NCI-H1417 treated with DMSO at 0.1 percent for 48 hours (cell line): ENCODE data around the gene TVP23C.
"Not testable (repeated sequence)": the region's sequence is repeated elsewhere in the genome, so short reads cannot be mapped to it uniquely, and the experiment has no call there.

Source experiments
- DNase-seq: peaks from one replicate; lab custom pipeline; 2025; lab: John Stamatoyannopoulos, UW

TVP23C gene

DNA sequence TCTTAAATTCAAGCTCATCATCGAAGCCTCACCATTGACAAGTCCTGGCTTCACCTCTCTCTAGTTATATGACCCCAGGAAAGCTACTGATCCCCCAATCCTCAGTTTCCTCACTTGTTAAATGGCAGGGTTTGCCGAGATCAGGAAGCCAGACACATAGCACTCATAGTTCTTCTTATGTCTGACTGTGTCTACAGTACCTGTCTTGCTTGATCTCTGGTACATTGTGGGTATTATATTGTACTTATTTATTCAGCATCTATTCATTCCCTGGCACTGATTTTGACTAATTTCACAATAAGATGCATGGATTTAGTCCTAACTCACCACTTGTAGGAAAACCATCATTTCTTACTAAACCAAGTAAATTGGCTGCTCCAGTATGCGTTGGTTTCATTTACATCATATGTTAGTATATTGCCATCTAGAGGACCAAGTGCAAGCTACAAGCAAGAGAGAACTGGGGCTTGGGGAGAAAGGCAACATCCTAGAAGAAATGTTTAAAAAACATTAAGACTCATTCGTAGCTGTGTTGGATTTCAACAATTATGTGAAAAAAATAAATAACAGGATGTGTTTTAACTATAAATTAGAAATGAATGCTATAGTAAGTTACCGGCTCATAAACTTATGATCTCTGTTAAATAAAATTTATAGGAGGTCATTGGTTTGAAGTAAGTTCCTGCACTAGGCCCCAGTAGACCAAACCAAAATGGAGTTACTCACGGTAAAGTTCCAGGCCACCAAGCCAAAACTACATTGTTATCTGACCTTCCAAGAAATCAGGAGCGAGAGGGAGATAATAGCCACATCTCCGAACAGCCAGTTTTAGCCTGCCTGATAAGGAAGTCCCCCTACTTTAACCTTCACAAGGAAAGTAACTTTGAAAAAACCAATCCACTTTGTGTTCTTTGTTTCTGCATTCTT is 36.7 kb downstream of the TVP23C start:
- not testable (repeated sequence) for DNase-seq

DNA sequence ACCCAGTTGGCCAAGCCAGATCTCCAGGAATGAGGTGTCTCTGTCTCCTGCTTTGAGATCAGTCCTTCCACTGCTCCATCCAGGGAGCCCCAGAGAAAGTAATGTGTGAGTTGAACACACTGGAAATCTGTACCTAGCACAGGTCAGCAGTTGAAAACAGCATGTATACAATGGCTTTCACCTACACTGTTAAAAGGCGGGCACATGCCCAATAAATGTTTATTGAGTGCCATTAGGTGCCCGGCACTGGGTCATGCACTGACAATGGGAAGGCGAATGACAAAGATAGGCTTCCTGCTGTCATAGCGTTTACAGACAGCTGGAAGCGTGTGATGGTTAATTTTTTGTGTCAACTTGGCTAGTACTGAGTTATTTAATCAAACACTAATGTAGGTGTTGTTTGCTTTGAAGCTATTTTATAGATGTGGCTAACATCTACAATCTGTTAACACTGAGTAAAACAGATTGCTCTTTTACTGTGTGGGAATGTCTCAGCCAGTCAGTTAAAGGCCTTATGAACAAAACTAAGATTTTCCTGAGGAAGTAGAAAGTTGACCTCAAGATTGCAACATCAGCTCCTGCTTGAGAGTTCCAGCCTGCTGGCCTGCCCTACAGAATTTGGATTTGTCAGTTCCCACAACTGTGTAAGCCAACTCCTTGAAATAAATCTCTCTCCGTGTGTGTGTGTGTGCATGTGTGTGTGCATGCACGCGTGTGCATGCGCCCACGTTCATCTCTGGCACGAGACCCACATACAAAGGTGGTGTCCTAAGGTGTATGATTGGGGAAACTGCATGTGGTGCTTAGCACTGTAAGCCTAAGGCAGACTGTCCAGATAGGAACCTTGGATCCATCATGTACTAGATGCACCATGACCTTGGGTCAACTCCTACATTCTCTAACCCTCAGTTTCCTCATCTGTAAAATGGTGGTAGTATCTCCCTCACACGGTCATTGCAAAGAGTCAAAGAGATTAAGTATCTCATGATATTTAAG is 38.0 kb downstream of the TVP23C start:
- not testable (repeated sequence) for DNase-seq

DNA sequence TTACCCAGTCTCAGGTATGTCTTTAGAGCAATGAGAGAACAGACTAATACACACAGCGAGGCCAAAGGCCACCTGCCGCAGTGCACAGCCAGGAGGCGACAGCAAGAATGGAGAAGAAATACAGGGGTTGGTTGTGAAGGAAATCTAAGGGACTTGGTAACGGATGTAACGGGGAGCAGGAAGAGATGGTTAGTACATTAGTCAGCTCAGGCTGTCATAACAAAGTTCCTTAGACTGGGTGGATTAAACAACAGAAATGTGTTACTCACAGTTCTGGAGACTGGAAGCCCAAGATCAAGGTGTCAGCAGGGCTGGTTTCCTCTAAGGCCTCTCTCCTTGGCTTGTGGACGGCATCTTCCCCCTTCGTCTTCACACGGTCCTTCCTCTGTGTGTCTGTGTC is 47.1 kb downstream of the TVP23C start:
- DNase-seq, result no peak

DNA sequence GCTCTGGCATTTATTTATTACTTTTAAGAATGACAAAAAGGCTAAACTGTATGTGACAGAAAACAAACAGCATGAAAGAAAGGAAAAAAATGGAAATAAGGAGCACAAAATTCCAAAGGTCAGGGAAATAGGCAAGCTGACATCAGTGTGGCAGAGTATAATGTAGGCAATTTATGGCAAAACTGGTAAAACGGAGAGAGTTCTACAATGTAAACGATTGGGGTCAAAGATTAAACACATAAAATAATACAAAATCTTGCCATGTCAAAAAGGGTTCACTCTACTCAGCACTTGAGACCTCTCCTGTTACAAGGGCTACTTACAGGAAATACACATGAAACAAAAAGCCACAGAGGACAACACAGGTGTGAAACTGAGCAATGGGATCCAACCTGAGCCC is 48.8 kb downstream of the TVP23C start:
- no peak for DNase-seq

DNA sequence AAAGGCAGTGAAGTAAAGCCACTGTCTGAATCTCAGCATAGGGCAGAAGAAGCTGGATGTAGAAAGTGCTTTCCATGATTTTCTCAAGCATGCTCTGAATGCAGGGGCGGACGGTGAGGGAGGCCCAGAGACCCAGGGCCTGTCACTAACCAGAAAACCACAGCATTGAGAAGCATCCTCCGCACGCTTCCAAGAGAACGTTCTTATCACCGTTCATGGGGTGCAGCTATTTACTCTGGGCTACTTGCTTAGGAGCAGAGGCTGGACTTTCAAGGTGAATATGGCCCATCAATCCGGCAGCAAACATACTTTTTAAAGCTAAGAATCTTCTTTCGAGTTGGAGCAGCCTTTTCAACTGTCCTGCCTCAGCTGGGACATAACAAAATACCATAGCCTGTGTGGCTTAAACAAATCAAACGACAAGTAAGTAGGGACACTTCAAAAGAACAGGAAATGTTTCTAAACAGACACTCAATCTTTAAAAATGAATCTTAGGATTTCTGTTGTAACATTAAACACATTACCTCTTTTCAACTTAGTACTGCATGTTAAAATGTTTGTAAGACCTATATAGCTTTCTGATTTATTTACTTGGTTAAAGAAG is 49.3 kb downstream of the TVP23C start:
- no peak for DNase-seq

DNA sequence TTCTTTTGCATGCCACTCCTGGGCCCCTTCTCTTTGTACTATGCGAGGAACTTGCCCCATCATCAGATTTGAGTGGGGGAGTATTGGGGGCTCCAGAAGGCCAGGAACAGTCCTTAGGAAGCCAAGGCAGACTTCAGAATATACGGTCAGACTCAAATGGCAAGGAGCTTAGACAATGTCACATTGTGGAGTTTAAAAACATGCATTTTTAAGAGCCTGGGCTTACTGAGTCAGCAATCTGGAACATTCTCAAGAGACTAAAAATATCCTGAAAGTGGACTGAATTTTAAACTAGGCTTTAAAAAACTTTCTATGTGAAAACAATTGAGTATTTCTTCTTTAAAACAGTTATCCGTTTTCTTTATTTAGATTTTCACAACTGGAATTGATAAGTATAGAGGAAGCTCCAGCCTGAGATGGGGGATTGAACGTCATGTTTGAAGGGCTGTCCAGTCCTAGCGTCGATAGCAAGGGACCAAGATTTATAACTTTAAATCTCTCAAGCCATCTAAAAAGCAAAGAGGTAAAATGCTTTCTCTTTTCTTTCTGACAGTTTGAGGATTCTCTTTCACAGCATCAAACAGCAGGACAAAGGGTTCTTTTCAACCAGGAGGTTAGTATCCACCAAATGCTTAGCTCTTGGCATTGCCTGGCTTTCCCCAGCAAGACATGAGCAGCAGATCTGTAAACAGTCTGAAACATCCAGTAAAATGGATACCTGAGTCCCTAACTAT is 50.1 kb downstream of the TVP23C start:
- no peak for DNase-seq

DNA sequence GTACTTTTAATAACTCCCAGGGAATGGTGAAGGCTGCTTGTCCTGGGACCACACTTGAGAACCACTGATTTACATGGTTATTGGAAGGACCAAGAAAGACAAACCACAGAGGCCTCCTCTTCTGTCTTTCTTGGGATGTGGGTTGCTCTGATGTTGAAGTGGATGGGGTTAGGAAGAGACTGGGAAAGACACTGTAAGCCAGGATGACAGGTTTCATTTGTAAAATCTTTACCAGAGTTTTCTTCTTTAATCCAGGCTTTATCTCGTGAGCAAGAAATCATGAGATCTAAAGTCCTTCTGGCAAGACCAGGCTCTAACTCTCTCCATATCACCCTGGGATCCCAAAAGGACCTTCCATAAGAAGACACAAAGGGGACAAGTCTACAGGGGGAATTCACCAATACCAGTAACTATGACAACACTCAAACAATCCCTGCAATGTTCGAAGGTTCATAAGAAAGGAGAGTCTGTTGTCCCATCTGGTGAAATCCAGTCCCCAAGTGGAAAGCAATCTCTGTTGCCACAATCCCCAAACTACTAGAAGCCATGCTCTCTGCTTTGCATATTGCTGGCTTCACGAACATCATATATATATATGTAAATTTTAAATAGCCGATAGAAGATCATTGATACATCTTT is 51.1 kb downstream of the TVP23C start:
- DNase-seq, result no peak

DNA sequence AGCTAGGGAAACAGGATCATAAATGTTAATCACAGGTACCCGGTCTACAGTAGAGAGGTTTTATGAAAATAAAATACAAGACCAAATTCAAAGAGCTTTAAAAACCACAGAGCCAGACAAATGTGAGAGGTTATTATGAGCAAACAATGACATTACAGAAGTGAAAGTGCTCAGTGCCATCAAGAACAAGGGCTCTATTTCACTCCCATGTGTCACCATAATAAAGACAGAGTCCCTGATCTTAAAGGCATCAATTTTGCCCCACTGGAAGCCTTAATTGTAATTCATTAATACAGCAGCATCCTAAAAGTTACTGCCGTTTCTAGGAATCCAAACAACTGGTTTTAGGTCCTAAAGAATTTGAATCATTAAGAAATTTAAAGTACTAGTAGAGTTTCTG is 52.1 kb downstream of the TVP23C start:
- no peak for DNase-seq

DNA sequence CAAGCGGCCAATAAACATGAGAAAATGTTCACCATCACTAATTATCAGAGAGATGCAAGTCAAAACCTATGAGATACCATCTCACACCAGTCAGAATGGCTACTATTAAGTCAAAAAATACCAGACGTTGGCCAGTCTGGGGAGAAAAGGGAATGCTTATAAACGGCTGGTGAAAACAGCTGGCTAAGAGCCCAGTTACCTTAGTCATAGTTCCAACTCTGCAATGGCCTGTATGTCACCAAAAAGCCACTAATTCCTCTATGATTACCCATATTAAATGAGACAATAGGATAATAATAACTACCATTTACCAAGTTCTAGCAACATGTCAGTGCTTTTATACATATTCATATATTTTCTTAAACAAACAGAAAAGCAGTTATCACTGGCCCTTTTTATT is 52.9 kb downstream of the TVP23C start:
- DNase-seq, result no peak

DNA sequence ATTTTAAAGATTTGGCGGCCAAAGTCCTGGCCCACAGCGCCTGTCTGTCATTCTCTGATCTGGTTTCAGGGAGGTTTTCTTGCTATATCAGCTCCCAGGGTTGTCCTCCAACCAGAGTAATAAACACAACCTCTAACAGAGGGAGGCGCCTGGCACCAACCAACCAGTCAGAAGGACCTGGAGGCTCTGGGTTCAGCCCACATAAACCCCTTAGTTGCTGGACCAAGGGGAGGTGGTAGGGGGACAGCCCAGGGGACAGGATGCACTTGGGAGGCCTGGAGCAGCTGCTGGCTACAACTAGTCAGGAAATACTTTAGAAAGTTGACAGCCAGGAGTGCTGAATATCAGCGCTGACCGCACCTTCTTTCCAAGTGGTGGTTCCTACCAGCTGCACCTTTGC is 54.2 kb downstream of the TVP23C start:
- no peak for DNase-seq

DNA sequence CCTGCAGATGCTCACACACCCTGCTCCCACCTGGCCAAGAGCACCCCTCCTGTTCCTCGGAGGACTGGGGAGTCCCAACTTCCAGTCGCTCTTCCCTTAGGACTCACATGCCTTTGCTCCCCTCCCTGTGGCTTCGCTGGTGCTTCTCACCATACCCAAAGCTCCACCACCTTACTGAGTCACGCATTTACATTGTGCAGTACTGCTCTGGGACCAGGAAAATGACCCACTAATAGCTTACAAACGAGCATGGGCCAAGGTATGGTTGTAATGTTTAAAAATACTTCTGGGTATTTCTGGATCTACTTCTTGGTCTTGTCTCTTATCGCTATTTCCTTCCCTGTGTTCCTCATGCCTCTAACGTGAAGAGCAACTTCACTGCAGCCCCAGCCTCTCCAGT is 54.8 kb downstream of the TVP23C start:
- no peak for DNase-seq

DNA sequence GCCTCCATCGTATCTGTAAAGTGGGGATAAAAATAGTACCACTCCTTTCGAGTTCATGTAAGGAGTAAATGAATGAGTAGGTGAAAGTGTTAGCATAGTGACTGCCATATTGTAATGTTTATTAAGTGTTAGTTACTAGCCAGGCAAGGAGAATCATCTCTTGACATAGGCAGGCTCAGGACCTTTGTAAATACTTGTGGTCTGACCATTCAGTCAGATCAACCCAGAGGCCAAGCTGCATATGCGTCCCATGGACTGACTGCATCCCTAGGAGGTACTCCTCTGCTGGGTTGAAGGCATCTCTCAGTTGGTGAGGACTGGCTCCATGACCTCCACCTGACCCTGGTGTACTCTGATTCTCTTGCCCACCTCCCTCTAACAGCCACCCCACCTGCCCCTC is 55.4 kb downstream of the TVP23C start:
- no peak for DNase-seq

DNA sequence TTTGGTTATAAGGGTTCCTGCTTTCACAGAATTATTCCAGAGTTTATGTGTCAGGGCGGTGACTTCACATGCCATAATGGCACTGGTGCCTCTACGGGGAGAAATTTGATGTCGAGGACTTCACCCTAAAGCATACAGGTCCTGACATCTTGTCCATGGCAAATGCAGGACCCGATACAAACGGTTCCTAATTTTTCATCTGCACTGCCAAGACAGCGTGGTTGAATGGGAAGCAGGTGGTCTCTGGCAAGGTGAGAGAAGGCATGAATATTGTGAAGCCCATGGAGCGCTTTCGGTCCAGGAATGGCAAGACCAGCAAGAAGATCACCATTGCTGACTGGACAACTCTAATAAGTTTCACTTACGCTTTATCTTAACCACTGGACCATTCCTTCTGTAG is 56.3 kb downstream of the TVP23C start:
- no peak for DNase-seq

DNA sequence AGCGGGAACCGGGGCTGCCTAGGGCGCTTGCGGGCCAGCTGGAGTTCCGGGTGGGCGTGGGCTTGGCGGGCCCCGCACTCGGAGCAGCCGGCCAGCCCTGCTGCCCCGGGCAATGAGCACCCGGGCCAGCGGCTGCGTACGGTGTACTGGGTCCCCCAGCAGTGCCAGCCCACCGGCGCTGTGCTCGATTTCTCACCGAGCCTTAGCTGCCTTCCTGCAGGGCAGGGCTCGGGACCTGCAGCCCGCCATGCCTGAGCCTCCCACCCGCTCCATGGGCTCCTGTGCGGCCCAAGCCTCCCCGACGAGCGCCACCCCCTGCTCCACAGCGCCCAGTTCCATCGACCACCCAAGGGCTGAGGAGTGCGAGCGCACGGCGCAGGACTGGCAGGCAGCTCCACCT is 57.6 kb downstream of the TVP23C start:
- not testable (repeated sequence) for DNase-seq

DNA sequence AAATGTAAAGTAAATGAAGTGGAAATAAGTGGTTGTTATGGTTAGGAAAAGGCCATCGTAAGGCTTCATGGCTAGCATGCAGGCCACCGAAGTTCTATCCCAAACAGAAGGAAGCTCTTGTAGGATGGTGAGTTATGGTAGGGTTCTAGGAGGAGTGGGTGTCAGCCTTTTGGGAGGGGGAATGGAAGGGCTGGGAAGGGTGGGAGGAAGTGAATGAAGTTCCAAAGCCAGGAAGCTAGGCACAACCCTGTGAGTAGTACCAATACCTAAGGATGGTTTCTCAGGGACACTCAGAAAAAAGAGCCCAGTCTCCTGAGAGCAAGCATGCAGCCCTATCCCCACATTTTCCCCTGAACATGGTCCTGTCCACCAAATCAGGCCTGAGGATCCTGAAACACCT is 59.6 kb downstream of the TVP23C start:
- no peak for DNase-seq

DNA sequence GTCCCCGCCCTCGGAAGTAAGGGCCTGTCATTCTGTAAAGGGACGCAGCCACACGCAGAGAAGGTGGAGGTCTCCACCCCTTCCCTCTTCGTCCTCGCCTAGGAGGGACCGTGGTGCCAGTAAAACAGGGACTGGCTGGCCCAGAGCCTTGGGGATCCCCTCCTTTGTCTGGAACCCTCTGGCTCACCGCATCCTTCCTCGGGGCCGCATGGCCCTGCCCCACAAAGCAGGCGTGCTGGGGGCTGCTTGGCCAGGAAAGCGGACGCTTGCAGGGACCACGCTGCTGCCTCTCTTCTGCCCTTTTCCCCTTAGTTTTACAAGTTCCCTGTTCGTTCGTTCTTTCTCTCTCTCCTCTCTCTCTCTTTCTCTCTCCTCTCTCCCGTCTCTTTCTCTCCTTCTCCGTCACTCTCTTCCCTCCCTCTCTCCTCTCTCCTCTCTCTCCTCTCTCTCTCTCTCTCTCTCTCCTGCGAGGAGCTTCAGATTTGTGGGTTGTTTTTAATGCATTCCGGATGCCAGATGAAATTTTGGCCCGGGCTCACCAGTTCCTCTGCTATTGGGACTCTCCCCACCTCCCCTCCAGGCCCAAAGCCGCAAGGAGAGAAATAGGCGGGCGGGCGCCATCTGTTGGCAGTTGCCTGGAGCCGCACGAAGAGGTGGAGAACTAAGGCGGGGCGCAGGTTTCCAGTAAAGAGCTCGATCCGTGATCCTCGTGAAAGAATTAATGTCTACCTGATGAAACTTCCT is 60.7 kb downstream of the TVP23C start:
- no peak for DNase-seq

DNA sequence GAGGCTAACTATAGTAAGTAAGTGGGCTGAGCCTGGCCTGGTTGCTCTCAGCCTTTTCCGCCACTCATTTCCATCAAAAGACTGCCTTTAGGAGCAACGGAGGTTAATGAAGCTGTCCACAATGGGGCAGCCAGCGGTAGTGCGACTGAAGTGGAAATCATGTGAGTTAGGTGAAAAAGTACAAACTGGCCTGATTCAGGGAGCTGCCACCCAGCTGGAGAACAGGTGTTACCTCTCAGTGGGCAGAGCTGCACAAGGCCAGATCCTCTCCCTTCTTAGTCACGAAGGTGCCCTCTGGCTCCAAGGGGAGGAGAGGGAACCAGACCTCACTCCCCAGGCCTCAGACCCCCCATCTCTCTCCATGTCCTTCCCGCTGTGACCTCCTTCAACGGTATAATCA is 61.5 kb downstream of the TVP23C start:
- DNase-seq, result no peak

DNA sequence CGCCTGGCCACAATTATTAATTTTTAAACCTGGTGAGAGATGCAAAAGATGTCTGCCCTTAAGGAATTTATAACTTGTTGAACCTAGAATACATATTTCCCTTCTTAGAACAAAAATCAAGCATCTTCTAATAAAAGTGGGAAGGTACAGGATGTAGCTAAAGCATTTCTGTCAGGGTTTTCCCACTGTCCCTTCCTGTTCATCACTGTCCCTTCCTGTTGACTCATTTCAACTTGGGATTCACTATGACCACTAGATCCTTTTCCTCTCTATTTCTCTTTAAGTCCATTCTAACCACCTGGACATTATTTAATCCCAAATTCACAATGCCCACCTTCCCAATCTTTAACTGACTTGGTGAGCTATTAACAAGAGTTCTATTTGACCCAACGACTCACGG is 62.0 kb downstream of the TVP23C start:
- DNase-seq, result no peak

DNA sequence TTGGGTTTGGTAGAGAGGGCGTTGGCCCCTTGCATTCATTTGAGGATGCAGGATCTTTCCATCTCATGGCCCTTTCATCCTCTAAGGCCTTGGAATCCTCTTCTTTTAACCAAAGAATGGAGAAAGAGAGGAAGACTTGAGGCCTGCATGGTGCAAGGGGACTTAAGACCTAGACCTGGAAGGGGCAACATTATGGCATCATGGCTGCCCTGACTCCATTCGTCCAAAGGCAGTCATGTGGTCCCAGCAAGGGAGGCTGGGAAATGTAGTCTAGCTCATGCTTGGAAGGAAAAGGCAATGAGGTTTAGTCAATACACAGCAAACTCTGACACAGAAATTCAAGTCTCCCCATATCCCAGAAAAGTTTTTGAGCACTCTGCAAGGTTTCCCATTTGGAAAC is 65.2 kb downstream of the TVP23C start:
- no peak for DNase-seq
